CD4-positive, alpha-beta T cell treated with Interleukin-15 for 1 hour (primary cell): Measurements from ENCODE around the gene TBCD.

Experiments used
- DNase-seq: peaks from one replicate; pipeline ENCODE4 v3.0.0-alpha.2; 2020

Gene TBCD

GRCh38 chr17:82835766-82836512, 84.1 kb downstream of the TBCD start:
- DNase-seq: no peak

GRCh38 chr17:82836823-82837357, 85.0 kb downstream of the TBCD start:
- no peak for DNase-seq

GRCh38 chr17:82837586-82838320, 85.9 kb downstream of the TBCD start:
- no peak for DNase-seq

GRCh38 chr17:82838386-82839063, 86.7 kb downstream of the TBCD start:
- DNase-seq: peak; percentile 51

- no peak for DNase-seq
Observed at GRCh38 chr17:82839617-82840292, 87.9 kb downstream of the TBCD start, which contains the start of gene ZNF750. TSS of gene ZNF750 (minus strand) at chr17:82840022. CDS start at chr17:82832454, 7,568 bp downstream.

GRCh38 chr17:82840431-82840831, 88.6 kb downstream of the TBCD start:
- DNase-seq: no peak

- DNase-seq: no peak
Observed at GRCh38 chr17:82841921-82842596, 90.2 kb downstream of the TBCD start.

- DNase-seq: no peak
Observed at GRCh38 chr17:82843904-82844680, 92.2 kb downstream of the TBCD start.

- no peak for DNase-seq
Observed at GRCh38 chr17:82844796-82845162, 92.9 kb downstream of the TBCD start.

- no peak for DNase-seq
Observed at GRCh38 chr17:82845163-82845807, 93.4 kb downstream of the TBCD start.

- no peak for DNase-seq
Observed at GRCh38 chr17:82846061-82846691, 94.3 kb downstream of the TBCD start.

- DNase-seq: peak; percentile 56
Observed at GRCh38 chr17:82848022-82848592, 96.2 kb downstream of the TBCD start.

- DNase-seq: no peak
Observed at GRCh38 chr17:82849076-82849945, 97.4 kb downstream of the TBCD start.

GRCh38 chr17:82851381-82851780, 99.5 kb downstream of the TBCD start:
- no peak for DNase-seq

GRCh38 chr17:82854226-82854625, 102.4 kb downstream of the TBCD start:
- DNase-seq: no peak

GRCh38 chr17:82856361-82856760, 104.5 kb downstream of the TBCD start:
- no peak for DNase-seq

- peak; percentile 29 for DNase-seq
Observed at GRCh38 chr17:82858376-82859126, 106.7 kb downstream of the TBCD start.
